Stimulated activated CD4-positive, alpha-beta T cell treated with anti-CD3 and anti-CD28 coated beads, Interleukin-15, amount 100 ng/mL, for 1 hour (primary cell): ENCODE measurements around the gene SYTL3.
A peak's percentile ranks its signal among the peaks of the same experiment; 100 is the strongest.
"Not testable (repeated sequence)": the region's sequence is repeated elsewhere in the genome, so short reads cannot be mapped to it uniquely, and the experiment has no call there.

ENCODE experiments used
- DNase-seq, 2 donors: peaks; one replicate each; pipeline ENCODE4 v3.0.0-alpha.2; 2020; ENCODE audit warnings: low read depth in 1 of 2, low spot score in 1 of 2

Gene SYTL3

GRCh38 chr6:158638324-158638854, 11.5 kb upstream of the SYTL3 start:
- DNase-seq: no peak

GRCh38 chr6:158639056-158639455, 10.8 kb upstream of the SYTL3 start:
- no peak for DNase-seq

GRCh38 chr6:158640519-158640918, 9.3 kb upstream of the SYTL3 start:
- DNase-seq: no peak

- no peak for DNase-seq
These were observed 7.7 kb upstream of the SYTL3 start for GRCh38 chr6:158642097-158642601.

DNA sequence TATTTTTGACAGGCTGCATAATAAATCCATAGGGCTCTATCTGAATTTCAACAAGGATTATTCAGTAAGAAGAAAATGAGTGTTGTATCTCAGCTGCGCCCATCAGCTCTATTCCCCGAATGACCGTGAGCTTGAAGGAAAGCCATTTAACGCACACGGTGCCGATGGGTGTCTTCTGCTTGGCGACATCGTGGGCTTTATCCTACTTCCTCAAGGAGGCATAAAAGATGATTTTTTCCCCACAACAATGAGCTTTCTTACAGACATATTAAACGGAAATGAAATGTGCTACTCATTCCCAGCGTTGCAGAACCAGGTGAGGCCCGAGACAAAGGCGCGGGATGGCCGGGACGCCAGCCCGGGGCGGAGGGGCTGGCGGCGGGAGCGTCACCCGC, 6.0 kb upstream of the SYTL3 start:
- DNase-seq: no peak

GRCh38 chr6:158644231-158645063, 5.4 kb upstream of the SYTL3 start, which contains the start of gene DYNLT1:
Gene DYNLT1, minus strand, starts transcription at chr6:158644743. Its CDS starts 35 bp downstream, at chr6:158644708.
- DNase-seq: peak; percentile 74 to 89

- no peak for DNase-seq
These were observed 4.5 kb upstream of the SYTL3 start for GRCh38 chr6:158645064-158646022.

DNA sequence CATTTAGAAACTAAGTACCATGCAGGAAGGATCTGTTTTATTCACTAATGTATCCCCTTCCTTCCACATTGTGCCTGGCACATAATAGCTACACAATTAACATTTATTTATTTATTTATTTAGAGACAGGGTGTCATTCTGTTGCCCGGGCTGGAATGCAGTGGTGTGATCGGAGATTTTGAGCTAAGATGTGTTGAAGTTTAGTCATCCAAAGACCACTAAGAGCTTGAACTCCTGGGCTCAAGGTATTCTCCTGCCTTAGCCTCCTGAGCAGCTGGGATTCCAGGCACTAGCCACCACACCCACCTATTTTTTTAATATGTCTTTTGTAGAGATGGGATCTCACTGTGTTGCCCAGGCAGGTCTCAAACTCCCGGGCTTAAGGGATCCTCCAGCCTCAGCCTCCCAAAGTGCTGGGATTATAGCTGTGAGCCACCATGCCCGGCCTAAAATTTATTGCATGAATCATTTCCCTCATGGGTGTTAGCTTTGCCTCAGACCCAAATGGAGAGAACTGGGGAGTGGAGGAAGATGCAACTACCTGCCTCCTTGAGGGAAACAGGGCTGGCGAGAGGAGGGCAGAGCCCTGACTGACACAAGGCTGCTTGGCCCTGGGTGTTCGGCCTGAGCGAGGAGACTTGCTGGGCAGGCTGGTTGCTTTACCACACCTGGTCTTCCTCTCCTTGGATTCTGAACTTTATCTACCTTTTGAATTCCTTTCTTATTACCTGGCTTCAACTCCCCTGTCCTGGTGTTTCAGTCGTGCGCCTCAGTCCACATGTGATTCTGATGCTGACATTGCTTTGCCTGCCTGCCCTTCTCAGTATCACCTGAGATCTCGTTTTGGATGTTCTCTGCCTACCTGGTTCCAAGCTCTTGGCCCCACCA, 3.6 kb upstream of the SYTL3 start:
- DNase-seq: no peak

GRCh38 chr6:158647501-158647900, 2.4 kb upstream of the SYTL3 start:
- no peak for DNase-seq

GRCh38 chr6:158648682-158649131, 1.1 kb upstream of the SYTL3 start:
- DNase-seq: no peak

GRCh38 chr6:158651981-158652737, 2.3 kb downstream of the SYTL3 start:
- DNase-seq: not testable (repeated sequence)

DNA sequence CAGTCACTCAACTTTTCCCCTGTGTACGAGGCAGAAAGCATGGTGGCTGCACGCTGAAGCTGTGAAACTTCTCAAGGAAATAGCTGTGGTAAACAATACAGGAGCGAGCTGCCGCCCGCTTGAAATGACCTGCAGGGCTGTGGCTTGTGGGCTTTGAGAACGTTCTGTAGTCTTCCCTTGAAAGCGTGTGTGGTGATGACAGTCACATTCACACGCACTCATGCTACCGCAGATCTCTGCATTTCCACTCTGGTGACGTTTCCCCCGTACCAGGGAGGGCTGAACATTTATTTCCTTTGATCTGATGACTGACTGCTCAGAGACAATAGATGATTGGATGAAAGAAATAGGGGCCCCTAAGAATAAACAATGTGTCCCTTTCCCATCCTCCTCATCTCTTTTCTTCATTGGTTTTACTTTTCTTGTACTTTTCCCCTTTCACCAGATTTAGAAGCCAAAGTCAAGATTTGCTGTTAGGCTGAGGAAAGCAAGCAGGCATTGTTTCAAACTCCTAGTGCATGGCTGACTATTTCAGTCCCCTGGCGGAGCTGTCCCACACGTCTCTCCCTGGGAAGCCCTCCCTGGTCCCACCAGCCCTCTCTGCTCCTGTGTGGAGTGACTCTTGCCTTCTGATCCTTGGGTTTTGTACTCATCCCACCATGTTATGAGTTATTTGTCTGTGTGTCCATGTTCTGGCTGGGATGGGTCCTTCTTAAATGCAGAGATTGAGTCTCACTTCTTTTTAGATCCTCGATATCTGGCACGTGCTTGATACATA, 3.9 kb downstream of the SYTL3 start:
- DNase-seq: peak; percentile 54 to 70

DNA sequence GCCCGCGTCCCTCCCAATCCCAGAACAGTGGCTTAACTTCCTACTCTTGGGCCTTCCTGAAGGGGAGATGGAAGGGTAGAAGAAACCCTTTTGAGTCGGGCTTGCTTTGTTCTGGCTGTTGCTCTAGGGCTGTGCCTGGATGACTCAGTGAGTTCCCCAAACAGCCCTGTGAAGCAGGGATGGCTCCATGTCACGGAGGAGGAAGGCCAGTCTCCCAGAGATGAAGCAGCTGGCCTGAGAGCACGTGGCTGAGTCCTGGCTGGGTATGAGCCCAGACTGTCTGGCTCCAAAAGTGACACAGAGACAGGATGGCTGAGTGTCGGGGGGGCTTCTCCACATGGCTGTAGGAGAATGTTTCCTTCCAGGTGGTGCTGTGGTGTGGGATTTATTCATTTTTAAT, 4.6 kb downstream of the SYTL3 start:
- DNase-seq: no peak

DNA sequence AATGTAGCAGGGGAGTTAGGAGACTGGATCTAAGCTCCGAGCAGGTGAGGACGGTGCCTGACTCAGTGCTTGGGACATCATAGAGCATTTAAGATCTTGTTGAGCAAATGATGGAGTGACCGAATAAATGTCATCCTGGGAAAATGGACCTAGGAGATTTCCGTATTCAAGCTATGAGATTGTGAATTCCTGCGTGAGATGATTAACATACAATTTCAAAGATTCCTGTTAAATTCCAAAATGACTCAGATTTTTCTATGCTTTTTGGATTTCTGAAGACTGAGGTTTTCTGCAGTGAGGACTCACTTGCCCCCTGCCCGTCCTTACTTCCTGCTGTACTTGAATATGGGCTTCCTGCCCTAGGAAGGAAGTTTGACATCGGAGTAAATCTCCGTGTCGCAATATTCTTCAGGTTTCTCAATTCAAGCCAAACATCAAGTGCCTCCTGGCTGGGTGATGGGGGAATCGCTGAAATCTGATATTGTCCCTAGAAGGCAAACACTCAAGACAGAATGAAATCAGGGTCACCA, 5.2 kb downstream of the SYTL3 start:
- DNase-seq: no peak

- no peak for DNase-seq
These were observed 6.0 kb downstream of the SYTL3 start for GRCh38 chr6:158655569-158656450.

DNA sequence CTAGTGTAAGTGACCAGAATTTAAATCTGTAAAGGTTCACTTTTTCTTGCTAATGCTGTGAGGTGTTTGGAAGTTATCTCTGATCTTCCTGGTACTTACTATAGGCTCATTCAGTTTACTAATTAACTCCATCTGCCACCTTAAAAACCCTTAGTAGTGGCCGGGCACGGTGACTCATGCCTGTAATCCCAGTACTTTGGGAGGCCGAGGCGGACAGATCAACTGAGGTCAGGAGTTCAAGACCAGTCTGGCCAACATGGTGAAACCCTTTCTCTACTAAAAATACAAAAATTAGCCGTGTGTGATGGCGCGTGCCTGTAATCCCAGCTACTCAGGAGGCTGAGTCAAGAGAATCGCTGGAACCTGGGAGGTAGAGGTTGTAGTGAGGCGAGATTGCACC, 7.1 kb downstream of the SYTL3 start:
- DNase-seq: not testable (repeated sequence)

DNA sequence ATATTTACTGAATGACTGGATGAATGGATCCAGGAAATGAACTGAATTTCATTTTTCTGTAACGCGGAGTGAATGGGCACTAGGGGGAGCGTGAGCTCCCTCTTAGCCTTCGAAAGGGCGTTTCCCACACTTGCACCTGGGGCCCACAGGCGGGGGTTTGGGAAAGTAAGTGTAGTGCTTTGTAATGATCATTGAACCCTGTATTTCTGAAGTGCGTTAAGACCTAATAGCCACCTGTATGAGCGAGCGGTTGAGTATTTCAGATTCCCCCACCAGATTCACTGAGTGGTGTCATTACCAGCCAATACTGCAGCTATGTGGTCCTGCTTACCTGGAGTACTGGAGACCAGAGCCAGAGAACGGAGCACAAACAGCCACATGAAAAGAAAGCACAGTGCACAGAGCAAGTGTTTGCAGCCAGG, 10.5 kb downstream of the SYTL3 start:
- no peak for DNase-seq
